Pancreas (tissue), 10 donors: ENCODE data around the gene RAD51B. TPM values are rescaled to one million over a fixed set of nuclear protein-coding genes. Genes with fewer than 3 reads are reported as not detected.

Experiments used
- ATAC-seq, 4 donors: fragments of 200-7000 bp; cut with Tn5 transposase; one replicate each; pipeline versions ENCODE4 v1.8.0 to v1.9.1; 2020; ENCODE audit warnings: mild to moderate bottlenecking in 4 of 4, moderate library complexity in 4 of 4
- DNase-seq, 6 donors: peaks; one replicate each; pipeline ENCODE4 v3.0.0-alpha.2; 2020
- FAIRE-seq: peaks from 2 replicates; lab custom pipeline; 2012; peaks lifted over from hg19 to GRCh38; lab: Jason Lieb, UNC
- H3K27ac ChIP-seq, 4 donors: fragments of 200-600 bp; sonication (generic); 1 replicate in 3 of 4; 2 replicates in 1 of 4; pipeline versions ENCODE4 v1.5.0 to v1.8.0; 2020
- H3K27me3 ChIP-seq, 4 donors: fragments of 200-600 bp; one replicate each; pipeline ENCODE4 v1.8.0; 2021
- H3K36me3 ChIP-seq, 3 donors: fragments of 200-600 bp; sonication (generic) in 1 of 3; one replicate each; pipeline versions ENCODE4 v1.5.0 to v1.8.0; 2020 to 2021
- H3K4me1 ChIP-seq, 3 donors: fragments of 200-600 bp; one replicate each; pipeline ENCODE4 v1.8.0; 2021
- H3K4me3 ChIP-seq, 4 donors: fragments of 200-600 bp; sonication (generic) in 2 of 4; one replicate each; pipeline versions ENCODE4 v1.5.0 to v1.8.0; 2020 to 2021
- H3K9me3 ChIP-seq, 4 donors: fragments of 200-600 bp; one replicate each; pipeline ENCODE4 v1.8.0; 2021
- WGBS, 2 donors: extraction: QIAGEN DNeasy Blood & Tissue Kit; methylation state at CpG; one replicate each; pipeline ENCODE4 v1.1.7; 2013; 5-methylcytosine and 5-hydroxymethylcytosine counted together
- intact Hi-C, 3 donors: fragments of 100-400 bp; cut with DNase I; formaldehyde crosslinking; loops; one replicate each; pipeline versions ENCODE4 v1.11.1 to v1.14.2; 2022
- polyA plus RNA-seq, 2 donors: library from polyadenylated mRNA; stranded (reverse); fragments of 200-250 nt; gene quantifications; one replicate each; pipeline ENCODE4 v1.2.3, GENCODE V29; 2013
- total RNA-seq, 6 donors: library from RNA; stranded (reverse); fragmentation: NEBNext Ultra II Directional in 4 of 6; extraction: Animal tissue kit (Norgen Biotek cat#: 25700) in 4 of 6; gene quantifications; one replicate each; pipeline versions ENCODE4 v1.2.1 to v1.2.4, GENCODE V29; 2021 to 2023
- TF ChIP-seq, protein P1 (sequence below), 4 donors: fragments of 200-600 bp; sonication (generic) in 3 of 4; IDR thresholded peaks; one replicate each; pipeline versions ENCODE4 v1.5.0 to v1.8.0; 2021; ENCODE audit warnings: antibody characterized with exemption in 4 of 4
- donor health status: healthy with polysubstance abuse.
- donor health status: DM: no; HTN: no; CAD: no; lungs with moderate emphysema.
- donor health status: DM: no; HTN: no; CAD: no.
- donor health status: control.
- donor health status: control.
- donor health status: Bipolar disorder and iron deficiency.
- donor health status: DM: yes; HTN: yes; CAD: no.
- donor health status: DM: no; HTN: no; CAD: no.
- donor health status: DM: no; HTN: no; CAD: no.
- donor health status: DM: yes; HTN: yes; CAD: no.

The RAD51B gene
- total and polyA plus RNA-seq, 8 donors = 1.1 to 17.3 (median 5.8) TPM

DNA sequence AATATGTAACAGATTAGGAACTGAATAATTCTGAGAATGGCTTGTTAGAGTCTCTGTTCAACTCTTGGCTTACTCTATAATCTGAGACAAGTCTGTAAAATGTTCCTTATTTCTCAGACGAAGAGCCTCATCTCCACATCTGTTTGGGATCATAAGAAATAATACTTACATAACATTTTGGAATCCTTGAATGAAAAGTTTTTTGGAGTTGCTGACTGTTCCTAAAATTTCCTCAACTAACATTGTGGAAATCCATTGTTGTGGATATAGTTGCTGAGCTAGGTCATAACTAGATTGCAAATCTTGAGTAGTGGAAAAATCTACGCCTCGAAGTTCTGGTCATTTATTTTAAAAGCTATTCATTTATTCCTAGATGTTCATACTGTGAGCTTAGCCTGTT lies 570.4 kb downstream of the RAD51B start:
- Histone ChIP-seq H3K9me3 (no peaks in the 10 kb centered on the region), H3K4me1 (peaks cover 8 to 15% (median 8%) of the 10 kb centered on the region in 3 donors), H3K27me3 (no peaks in the 10 kb centered on the region), H3K27ac (no peak overlapping the region), H3K4me3 (no peak overlapping the region), H3K36me3 (no peaks in the 10 kb centered on the region)
- peak; percentile 66 for FAIRE-seq
- intact Hi-C loops = no loop called here
- 93 to 94% methylated on average over 3 of the region's 3 CpGs for WGBS, 2 donors
- no peak for DNase-seq
- no peak for ATAC-seq
- TF ChIP-seq, protein P1, sequence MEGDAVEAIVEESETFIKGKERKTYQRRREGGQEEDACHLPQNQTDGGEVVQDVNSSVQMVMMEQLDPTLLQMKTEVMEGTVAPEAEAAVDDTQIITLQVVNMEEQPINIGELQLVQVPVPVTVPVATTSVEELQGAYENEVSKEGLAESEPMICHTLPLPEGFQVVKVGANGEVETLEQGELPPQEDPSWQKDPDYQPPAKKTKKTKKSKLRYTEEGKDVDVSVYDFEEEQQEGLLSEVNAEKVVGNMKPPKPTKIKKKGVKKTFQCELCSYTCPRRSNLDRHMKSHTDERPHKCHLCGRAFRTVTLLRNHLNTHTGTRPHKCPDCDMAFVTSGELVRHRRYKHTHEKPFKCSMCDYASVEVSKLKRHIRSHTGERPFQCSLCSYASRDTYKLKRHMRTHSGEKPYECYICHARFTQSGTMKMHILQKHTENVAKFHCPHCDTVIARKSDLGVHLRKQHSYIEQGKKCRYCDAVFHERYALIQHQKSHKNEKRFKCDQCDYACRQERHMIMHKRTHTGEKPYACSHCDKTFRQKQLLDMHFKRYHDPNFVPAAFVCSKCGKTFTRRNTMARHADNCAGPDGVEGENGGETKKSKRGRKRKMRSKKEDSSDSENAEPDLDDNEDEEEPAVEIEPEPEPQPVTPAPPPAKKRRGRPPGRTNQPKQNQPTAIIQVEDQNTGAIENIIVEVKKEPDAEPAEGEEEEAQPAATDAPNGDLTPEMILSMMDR (IDR thresholded peaks at IDR 0.05) = no peak

DNA sequence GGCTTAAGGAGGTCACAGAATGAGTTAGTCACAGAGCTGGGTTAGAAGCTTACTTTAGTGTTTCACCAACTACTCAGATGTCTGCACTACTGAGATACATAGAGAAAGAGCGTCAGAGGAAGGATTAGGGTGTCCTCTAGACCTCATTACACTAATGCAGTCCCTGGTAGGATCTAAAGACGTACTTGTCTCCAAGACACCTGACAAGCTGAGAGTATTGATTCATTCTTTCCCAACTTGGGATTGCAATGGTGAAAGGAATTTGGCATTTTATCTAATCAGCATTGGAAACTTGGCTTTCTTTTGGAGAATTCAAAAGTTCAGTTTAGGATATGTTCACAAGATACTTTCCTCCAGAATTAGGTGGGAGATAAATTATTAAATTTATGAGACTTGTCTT lies 571.2 kb downstream of the RAD51B start:
- H3K4me1 ChIP-seq = peaks cover 8 to 15% (median 8%) of the 10 kb centered on the region in 3 donors
- TF ChIP-seq, protein P1 (IDR thresholded peaks at IDR 0.05) = no peak
- FAIRE-seq = no peak
- no peak overlapping the region for H3K4me3 ChIP-seq
- DNase-seq = no peak
- H3K36me3 ChIP-seq = no peaks in the 10 kb centered on the region
- H3K9me3 ChIP-seq = no peaks in the 10 kb centered on the region
- H3K27me3 ChIP-seq = no peaks in the 10 kb centered on the region
- 56 to 62% methylated on average over 2 of the region's 2 CpGs for WGBS, 2 donors
- intact Hi-C loops = no loop called here
- ATAC-seq = peak in 1 of 4 donors; percentile 6
- H3K27ac ChIP-seq = no peak overlapping the region

DNA sequence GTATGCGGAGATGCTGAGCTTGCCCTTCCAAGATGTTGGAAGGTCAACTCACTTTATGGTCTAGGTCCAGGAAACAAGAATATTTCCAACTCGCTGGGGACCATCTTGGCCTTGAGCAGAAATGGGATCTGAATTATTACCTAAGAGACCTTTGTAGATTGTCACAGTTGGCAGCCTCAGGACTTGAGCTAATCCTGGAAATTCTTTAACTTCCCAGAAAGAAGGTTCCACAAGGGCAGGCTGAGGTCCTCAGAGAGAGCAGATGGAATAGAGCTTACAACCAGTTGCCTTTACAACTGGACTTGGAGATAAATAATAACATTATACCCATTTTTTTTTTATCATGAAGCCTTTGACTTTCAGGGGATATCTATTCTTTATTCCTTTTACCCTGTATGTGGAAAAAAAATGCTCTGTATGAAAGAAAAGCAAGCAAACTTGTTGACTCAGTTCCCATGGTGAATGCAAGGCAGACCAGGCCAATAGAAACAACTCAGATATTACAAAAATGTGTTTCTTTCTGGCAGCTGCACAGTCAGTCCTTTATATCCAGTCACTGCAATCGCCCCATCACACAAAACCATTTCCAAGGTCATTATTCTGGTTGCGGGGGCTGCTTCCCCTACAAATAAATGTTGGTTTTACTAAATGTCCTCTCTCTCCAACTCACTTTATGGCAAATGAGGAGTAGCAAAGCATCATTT lies 571.9 kb downstream of the RAD51B start:
- WGBS, 2 donors = 70 to 81% methylated on average over 4 of the region's 4 CpGs
- H3K4me3 ChIP-seq = no peak overlapping the region
- peaks cover 8 to 15% (median 8%) of the 10 kb centered on the region in 3 donors for H3K4me1 ChIP-seq
- ATAC-seq (peak in 3 of 4 donors; percentile 38 to 46 (median 46)), FAIRE-seq (no peak), DNase-seq (no peak)
- H3K27ac ChIP-seq = peak overlapping the region in 2 of 4 donors; percentile 9 to 42
- H3K27me3 ChIP-seq = no peaks in the 10 kb centered on the region
- intact Hi-C loops = no loop called here
- no peaks in the 10 kb centered on the region for H3K9me3 ChIP-seq
- TF ChIP-seq, protein P1 (IDR thresholded peaks at IDR 0.05) = no peak
- no peaks in the 10 kb centered on the region for H3K36me3 ChIP-seq

DNA sequence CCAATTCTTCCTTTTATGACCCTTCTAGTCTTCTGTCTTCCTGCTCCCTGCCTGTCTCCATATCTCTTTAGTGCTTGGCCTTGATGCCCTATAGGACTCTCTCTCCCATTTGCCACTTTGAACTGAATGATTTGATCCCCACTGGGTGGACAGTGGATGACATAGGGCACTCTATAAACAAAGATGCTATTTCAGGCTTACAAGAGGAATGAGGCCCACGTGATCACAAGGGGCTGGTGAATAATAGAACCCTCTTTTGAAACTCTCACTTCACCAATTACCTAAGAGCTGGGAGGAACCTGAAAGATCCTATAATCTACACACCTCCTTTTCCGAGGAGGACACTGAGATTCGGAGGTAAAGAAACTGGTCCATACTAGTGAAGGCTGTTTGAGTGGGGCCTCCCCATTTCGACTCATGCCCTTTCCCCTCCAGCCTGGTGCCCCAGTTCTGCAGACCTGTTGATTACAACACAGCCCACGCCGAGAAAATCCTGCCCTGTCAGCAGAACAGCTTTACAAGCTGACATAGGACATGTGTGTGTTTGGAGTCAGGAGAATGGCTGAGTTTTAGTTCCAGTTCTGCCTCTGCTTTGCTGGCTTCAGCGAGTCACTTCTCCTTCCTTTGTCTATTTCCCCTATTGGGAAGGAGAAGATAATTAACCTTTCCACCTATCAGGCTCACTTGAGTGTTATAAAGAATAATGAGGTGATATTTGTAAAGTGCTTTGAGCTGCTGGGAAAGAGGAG lies 573.0 kb downstream of the RAD51B start:
- 81 to 83% methylated on average over 7 of the region's 7 CpGs for WGBS, 2 donors
- Histone ChIP-seq H3K4me1 (peaks cover 3 to 13% (median 8%) of the 10 kb centered on the region in 3 donors), H3K27ac (peak overlapping the region in 2 of 4 donors; percentile 9 to 42), H3K27me3 (no peaks in the 10 kb centered on the region), H3K36me3 (no peaks in the 10 kb centered on the region), H3K4me3 (no peak overlapping the region), H3K9me3 (no peaks in the 10 kb centered on the region)
- FAIRE-seq = no peak
- intact Hi-C loops = no loop called here
- DNase-seq = peak in 1 of 6 donors; percentile 57
- peak in 3 of 4 donors; percentile 45 to 58 (median 56) for ATAC-seq
- TF ChIP-seq, protein P1 (IDR thresholded peaks at IDR 0.05) = no peak
